CD4-positive, alpha-beta memory T cell (primary cell): Measurements from ENCODE around the gene ACTR3. TPM values are rescaled to one million over a fixed set of nuclear protein-coding genes. Genes with fewer than 3 reads are reported as not detected.

ENCODE experiments used
- CTCF ChIA-PET: fragments of 350-600 bp; sonication (Branson Sonifier 250); formaldehyde crosslinking; loops from one replicate; lab custom pipeline; 2021; ENCODE audit warnings: inconsistent platforms; ENCODE audit not compliant: partially characterized antibody; lab: Charles Lee
- POLR2A ChIA-PET: fragments of 350-600 bp; sonication (Branson Sonifier 250); formaldehyde crosslinking; loops from one replicate; lab custom pipeline; 2021; ENCODE audit not compliant: partially characterized antibody; lab: Charles Lee
- DNase-seq, 5 donors: peaks; one replicate each; pipeline versions ENCODE4 v3.0.0 to v3.0.0-alpha.2; 2020 to 2022; ENCODE audit warnings: mixed read lengths in 1 of 5
- H3K27ac ChIP-seq: one replicate; pipeline ENCODE4 v1.7.0; 2013; ENCODE audit warnings: low read depth, low read length
- H3K27me3 ChIP-seq: 2 replicates; pipeline ENCODE4 v1.7.0; 2013; ENCODE audit warnings: mild to moderate bottlenecking, low read length, moderate library complexity; ENCODE audit not compliant: insufficient read depth
- H3K36me3 ChIP-seq: 2 replicates; pipeline ENCODE4 v1.7.0; 2013; ENCODE audit warnings: mild to moderate bottlenecking, low read length, moderate library complexity; ENCODE audit not compliant: insufficient read depth
- H3K4me1 ChIP-seq: 2 replicates; pipeline ENCODE4 v1.7.0; 2013; ENCODE audit warnings: mild to moderate bottlenecking, low read length, moderate library complexity; ENCODE audit not compliant: insufficient read depth
- H3K4me3 ChIP-seq, 2 donors: one replicate each; pipeline ENCODE4 v1.7.0; 2013; ENCODE audit warnings: low read length in 2 of 2, mild to moderate bottlenecking in 1 of 2
- H3K9me3 ChIP-seq, 2 donors: one replicate each; pipeline ENCODE4 v1.7.0; 2013; ENCODE audit warnings: low read length in 2 of 2, control low read depth in 1 of 2; ENCODE audit not compliant: control insufficient read depth in 1 of 2
- H3K27ac Mint-ChIP-seq, 7 donors: one replicate each; pipeline ENCODE4 v1.8.0; 2020 to 2021; ENCODE audit warnings: mixed read lengths in 7 of 7, mild to moderate bottlenecking in 6 of 7, inconsistent platforms in 3 of 7, moderate library complexity in 3 of 7
- H3K27me3 Mint-ChIP-seq, 2 donors: one replicate each; pipeline ENCODE4 v1.8.0; 2020 to 2021; ENCODE audit warnings: mixed read lengths in 2 of 2
- H3K36me3 Mint-ChIP-seq, 2 donors: one replicate each; pipeline ENCODE4 v1.8.0; 2020 to 2021; ENCODE audit warnings: mixed read lengths in 2 of 2, inconsistent platforms in 1 of 2, mild to moderate bottlenecking in 1 of 2
- H3K4me1 Mint-ChIP-seq, 4 donors: one replicate each; pipeline ENCODE4 v1.8.0; 2020 to 2021; ENCODE audit warnings: mixed read lengths in 4 of 4, mild to moderate bottlenecking in 1 of 4
- H3K4me3 Mint-ChIP-seq, 8 donors: one replicate each; pipeline ENCODE4 v1.8.0; 2020 to 2021; ENCODE audit warnings: mixed read lengths in 8 of 8, mild to moderate bottlenecking in 7 of 8, moderate library complexity in 6 of 8, inconsistent platforms in 3 of 8
- H3K9me3 Mint-ChIP-seq, 8 donors: one replicate each; pipeline ENCODE4 v1.8.0; 2020 to 2021; ENCODE audit warnings: mixed read lengths in 8 of 8, mild to moderate bottlenecking in 5 of 8, inconsistent platforms in 3 of 8, moderate library complexity in 1 of 8
- intact Hi-C: fragments of 100-400 bp; cut with micrococcal nuclease; formaldehyde crosslinking; loops from one replicate; pipeline ENCODE4 v1.15.1; 2023
- polyA plus RNA-seq, 2 donors: library from polyadenylated mRNA; unstranded; fragments of 300-500 nt; fragmentation: Illumina TruSeq; gene quantifications; one replicate each; pipeline ENCODE4 v1.2.3, GENCODE V29; 2021
- total RNA-seq, 2 experiments: library from RNA; stranded (reverse); gene quantifications; one replicate each; pipeline ENCODE4 v1.2.3, GENCODE V29; 2021

Gene ACTR3
- total and polyA plus RNA-seq, 4 experiments from 2014 or later: 247 to 567 (median 396) TPM

DNA sequence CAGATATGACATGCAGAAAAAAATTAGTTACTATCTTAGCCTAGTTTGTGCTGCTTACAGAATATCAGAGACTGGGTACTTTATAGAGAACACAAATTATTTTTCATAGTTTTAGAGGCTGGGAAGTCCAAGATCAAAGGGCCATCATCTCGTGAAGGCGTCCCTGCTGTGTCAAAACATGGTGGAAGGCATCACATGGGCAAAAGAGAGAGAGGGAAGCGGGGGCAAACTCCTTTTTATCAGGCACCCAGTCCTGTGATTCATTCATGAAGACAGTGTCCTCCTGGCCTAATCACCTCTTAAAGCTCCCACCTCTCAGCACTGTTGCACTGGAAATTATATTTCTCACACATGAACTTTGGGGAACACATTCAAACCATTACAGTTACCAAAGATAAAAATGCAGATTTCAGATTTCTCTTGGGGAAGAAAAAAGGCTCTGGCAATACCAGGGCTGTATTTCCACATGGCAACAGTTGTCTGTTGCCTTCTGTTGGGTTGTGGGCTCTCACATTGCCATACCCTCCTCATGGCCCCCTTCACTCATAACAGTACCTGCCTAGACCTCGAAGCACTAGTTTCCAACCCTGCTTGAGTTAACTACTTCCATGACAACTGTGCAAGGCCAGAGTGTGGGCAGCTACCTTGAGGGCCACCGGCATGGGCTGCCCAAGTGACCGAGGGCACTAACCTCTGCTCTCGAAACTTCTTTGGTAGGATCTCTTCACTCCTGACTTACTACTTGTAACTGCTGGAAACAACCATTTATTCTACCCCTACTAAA is 2.7 kb upstream of the ACTR3 start:
- Histone ChIP-seq H3K27me3 (no peaks in the 10 kb centered on the region), H3K4me1 (peaks cover 51% of the 10 kb centered on the region), H3K36me3 (no peaks in the 10 kb centered on the region), H3K9me3 (no peaks in the 10 kb centered on the region), H3K4me3 (peak overlapping the region in 1 of 2 donors; percentile 12), H3K27ac (peak overlapping the region; percentile 25)
- no peak for DNase-seq
- ChIA-PET CTCF (interaction anchor here (1.0 kb wide), 1 partner anchor 9 kb away, joined by 7 read pairs; no protein-coding TSS in a partner anchor), POLR2A (interaction anchor here (0.8 to 1.7 kb wide), 8 partner anchors 9 to 131 kb away, joined by 3 to 10 read pairs (median 4); partner anchors contain the start of gene SLC35F5)
- no peaks in the 10 kb centered on the region for H3K9me3 Mint-ChIP-seq
- peak overlapping the region; percentile 41 to 97 (median 70) for H3K4me3 Mint-ChIP-seq
- peaks cover 39 to 64% (median 50%) of the 10 kb centered on the region in 4 donors for H3K4me1 Mint-ChIP-seq
- peaks cover 8 to 20% of the 10 kb centered on the region in 2 donors for H3K36me3 Mint-ChIP-seq
- H3K27ac Mint-ChIP-seq: peak overlapping the region; percentile 69 to 91 (median 84)
- H3K27me3 Mint-ChIP-seq: no peaks in the 10 kb centered on the region
- intact Hi-C loops: no loop called here

DNA sequence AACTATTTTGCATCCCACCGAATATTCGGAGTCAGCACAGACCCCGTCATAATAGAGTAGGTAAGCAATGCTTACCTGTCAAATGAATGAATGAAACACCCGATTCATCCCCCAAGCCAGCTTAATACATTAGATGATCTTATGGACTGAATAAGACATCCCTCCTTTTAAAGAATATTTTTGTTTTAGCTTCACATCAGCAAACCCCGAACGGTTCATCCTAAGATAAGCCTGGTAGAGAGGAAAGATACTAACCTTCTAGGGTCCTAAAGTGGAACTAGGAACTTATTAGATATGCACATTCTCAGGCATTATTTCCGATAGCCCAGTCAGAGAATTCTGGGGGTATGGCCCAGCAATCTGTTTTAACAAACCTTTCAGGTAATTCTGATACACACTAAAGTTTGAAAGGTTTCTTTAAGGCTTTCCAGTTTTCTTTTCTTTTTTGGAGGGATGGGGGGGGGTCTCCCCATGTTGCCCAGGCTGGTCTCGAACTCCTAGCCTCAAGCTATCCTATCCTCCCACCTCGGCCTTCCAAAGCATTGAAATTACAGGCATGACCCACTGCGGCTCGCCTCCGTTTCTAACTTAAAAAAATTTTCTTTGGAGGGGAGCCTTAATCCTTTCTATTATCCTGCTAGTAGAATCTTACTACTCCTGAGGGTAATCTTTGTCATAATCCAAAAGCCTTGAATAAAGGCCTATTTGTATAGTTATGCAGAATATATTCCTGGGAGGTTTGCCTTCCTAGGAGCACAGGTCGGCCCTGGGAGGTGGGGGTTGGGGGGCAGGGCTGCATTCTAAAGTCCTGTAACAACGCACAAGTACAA is 1.0 kb upstream of the ACTR3 start:
- peak overlapping the region; percentile 96 to 100 (median 98) for H3K4me3 Mint-ChIP-seq
- CTCF ChIA-PET: interaction anchor here (1.2 kb wide), 1 partner anchor 498 kb away, joined by 3 read pairs; no protein-coding TSS in a partner anchor
- H3K4me1 ChIP-seq: peaks cover 67% of the 10 kb centered on the region

DNA sequence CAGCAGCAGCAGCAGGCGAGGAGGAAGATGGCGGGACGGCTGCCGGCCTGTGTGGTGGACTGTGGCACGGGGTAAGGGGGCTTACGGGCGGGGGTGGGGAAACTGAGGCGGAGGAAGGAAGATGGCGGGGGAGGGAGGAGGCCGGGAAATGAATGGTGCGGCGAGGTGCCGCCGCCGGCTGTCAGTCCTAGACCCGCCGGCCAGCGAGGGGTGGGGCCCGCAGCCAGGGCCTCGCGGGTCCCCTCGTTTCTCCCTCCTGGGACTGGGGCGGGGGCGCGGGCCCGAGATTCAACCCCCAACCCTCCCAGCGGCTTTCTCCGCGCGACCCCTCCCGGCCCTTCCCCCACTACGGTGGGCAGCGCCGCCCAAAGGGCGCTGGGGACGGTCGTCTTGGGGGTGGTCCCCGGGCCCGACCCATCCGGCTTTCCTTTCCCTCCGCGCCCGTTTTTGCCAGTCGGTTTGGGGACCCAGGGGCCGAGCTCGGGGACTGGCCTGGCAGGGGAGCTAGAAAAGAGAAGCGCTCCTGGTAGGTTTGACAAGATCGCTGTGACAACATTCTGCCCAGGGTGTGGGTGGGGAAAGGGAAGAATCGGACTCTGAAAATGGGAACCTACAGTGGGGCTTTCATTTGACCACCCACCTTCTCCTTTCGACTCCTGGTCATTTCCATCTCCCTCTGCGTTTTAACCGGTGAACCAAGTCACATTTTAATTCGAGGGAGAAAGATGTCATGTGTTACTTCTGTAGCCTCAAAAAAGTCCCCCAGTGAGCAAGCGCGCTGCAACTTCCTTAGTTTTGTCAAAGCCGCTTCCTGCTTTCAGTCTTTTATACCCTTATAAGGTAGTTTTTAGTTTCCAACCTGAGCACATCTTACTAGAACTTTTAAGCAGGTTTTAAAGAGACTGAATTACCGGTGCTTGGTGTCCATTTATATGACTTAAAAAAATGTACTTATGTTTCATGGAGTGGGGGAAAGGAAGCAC is 655 bp downstream of the ACTR3 start:
- Histone ChIP-seq H3K27me3 (no peaks in the 10 kb centered on the region), H3K36me3 (no peaks in the 10 kb centered on the region), H3K4me3 (peak overlapping the region; percentile 80 to 93), H3K9me3 (no peaks in the 10 kb centered on the region), H3K4me1 (peaks cover 78% of the 10 kb centered on the region), H3K27ac (peak overlapping the region; percentile 93)
- Mint-ChIP-seq H3K4me3 (peak overlapping the region; percentile 97 to 100 (median 99)), H3K4me1 (peaks cover 68 to 89% (median 75%) of the 10 kb centered on the region in 4 donors), H3K27ac (peak overlapping the region; percentile 89 to 100 (median 98)), H3K36me3 (peaks cover 20 to 43% of the 10 kb centered on the region in 2 donors), H3K27me3 (no peaks in the 10 kb centered on the region), H3K9me3 (no peaks in the 10 kb centered on the region)
- POLR2A ChIA-PET: interaction anchor here (0.6 to 2.0 kb wide), 7 partner anchors 12 to 714 kb away, joined by 3 to 16 read pairs (median 4); partner anchors contain the start of gene SLC35F5
- intact Hi-C loops: loop anchor here (2.0 to 5.0 kb wide), 4 partner anchors 20 to 1836 kb away; partner anchors contain the start of gene TMEM87B
- CTCF ChIA-PET: interaction anchor here (1.0 kb wide), 1 partner anchor 39 kb away, joined by 3 read pairs; no protein-coding TSS in a partner anchor
- DNase-seq: peak; percentile 78 to 90 (median 81)

More for the DNA sequence above, 1.0 kb upstream of the ACTR3 start:
- POLR2A ChIA-PET: interaction anchor here (0.7 to 2.0 kb wide), 10 partner anchors 11 to 132 kb away, joined by 3 to 16 read pairs (median 4); partner anchors contain the start of gene SLC35F5
- Mint-ChIP-seq H3K4me1 (peaks cover 55 to 80% (median 65%) of the 10 kb centered on the region in 4 donors), H3K27me3 (no peaks in the 10 kb centered on the region), H3K27ac (peak overlapping the region; percentile 89 to 98 (median 96)), H3K9me3 (no peaks in the 10 kb centered on the region), H3K36me3 (peaks cover 13 to 29% of the 10 kb centered on the region in 2 donors)
- H3K27me3 ChIP-seq: no peaks in the 10 kb centered on the region
- H3K4me3 ChIP-seq: peak overlapping the region; percentile 54 to 80
- H3K36me3 ChIP-seq: no peaks in the 10 kb centered on the region
- peak overlapping the region; percentile 93 for H3K27ac ChIP-seq
- H3K9me3 ChIP-seq: no peaks in the 10 kb centered on the region
- intact Hi-C loops: loop anchor here (1.0 kb wide), 2 partner anchors 13 to 133 kb away; partner anchors contain the start of gene SLC35F5
- DNase-seq: no peak

DNA sequence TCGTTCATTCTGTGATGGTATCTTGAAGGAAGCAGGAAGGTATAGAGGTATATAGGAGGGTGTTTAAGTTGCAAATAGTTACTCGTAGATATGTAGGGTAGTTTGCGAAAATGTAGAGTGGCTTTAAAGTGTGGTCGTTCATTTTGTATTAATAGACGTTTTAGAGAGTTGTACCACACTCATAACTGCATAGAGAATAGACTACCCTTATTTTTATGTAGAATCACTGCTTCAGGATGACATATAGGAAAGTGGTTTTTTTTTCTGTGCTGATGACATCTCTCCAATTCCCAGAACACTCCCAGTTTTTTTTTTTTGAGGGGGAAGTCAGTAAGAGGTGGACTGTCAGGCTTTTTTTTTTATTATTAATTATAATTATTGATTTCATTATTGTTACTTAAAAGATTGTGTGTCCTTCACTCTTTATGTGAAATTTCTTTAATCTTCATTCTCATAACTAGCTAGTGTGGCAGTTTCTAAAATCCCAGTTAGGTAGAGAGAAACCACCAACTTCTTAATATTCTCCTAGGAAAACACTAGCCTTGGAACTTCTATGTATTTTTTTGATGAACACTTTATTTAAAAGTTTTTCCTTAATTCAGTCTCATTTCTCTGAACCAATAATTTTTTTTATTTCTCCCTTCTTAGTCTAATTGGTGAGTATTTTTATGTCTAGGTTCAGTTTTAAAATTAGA is 1.5 kb downstream of the ACTR3 start:
- peaks cover 79% of the 10 kb centered on the region for H3K4me1 ChIP-seq
- peak overlapping the region; percentile 96 to 100 (median 98) for H3K4me3 Mint-ChIP-seq
- no peaks in the 10 kb centered on the region for H3K36me3 ChIP-seq
- peak overlapping the region; percentile 80 to 93 for H3K4me3 ChIP-seq
- H3K27ac ChIP-seq: peak overlapping the region; percentile 93
- ChIA-PET CTCF (no interaction called here), POLR2A (no interaction called here)
- no peak for DNase-seq
- peaks cover 73 to 92% (median 79%) of the 10 kb centered on the region in 4 donors for H3K4me1 Mint-ChIP-seq
- no peaks in the 10 kb centered on the region for H3K27me3 Mint-ChIP-seq
- no peaks in the 10 kb centered on the region for H3K27me3 ChIP-seq
- peaks cover 20 to 50% of the 10 kb centered on the region in 2 donors for H3K36me3 Mint-ChIP-seq
- intact Hi-C loops: loop anchor here (2.0 to 5.0 kb wide), 4 partner anchors 19 to 1837 kb away; partner anchors contain the start of gene TMEM87B
- no peaks in the 10 kb centered on the region for H3K9me3 ChIP-seq
- H3K9me3 Mint-ChIP-seq: no peaks in the 10 kb centered on the region
- peak overlapping the region; percentile 89 to 100 (median 98) for H3K27ac Mint-ChIP-seq

DNA sequence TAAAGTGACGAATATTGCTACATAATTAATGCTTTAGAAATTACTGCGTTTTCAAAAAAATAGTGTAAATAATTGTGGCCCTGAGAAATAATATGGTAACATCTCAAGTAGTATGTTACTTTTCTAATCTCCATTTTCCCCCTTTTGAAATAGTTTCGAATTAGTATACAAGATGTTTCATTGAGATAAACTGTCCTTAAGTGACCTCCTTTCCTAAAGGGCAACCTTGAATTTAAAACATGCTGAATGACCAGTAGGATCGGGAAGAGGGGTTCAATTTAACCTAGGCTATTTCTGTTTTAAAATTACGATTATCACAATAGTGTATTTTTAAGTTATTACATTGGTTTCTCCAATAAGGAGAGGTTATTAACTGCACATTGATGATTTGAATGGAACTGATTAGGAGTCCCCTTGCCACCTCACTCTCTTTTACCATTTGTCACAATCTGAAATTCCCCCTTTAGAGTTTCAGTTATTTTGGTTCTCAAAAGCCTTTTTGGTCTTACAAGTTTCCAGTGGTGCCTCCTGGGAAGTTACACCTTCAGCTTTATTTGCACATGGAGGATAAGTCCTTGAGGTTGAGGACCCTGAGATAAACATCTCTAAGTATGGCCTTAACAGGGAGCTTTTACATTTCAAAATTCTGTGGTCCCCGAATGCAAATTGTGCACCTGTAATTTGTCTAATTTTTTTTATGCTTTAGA is 2.3 kb downstream of the ACTR3 start:
- Mint-ChIP-seq H3K4me1 (peaks cover 71 to 92% (median 79%) of the 10 kb centered on the region in 4 donors), H3K36me3 (peaks cover 20 to 50% of the 10 kb centered on the region in 2 donors), H3K4me3 (peak overlapping the region; percentile 72 to 100 (median 84)), H3K27ac (peak overlapping the region; percentile 23 to 95 (median 79)), H3K9me3 (no peaks in the 10 kb centered on the region), H3K27me3 (no peaks in the 10 kb centered on the region)
- peaks cover 79% of the 10 kb centered on the region for H3K4me1 ChIP-seq
- no peak for DNase-seq
- H3K4me3 ChIP-seq: peak overlapping the region; percentile 7 to 80
- H3K9me3 ChIP-seq: no peaks in the 10 kb centered on the region
- H3K27me3 ChIP-seq: no peaks in the 10 kb centered on the region
- intact Hi-C loops: loop anchor here (5.0 kb wide), 2 partner anchors 35 to 60 kb away; no protein-coding TSS in a partner anchor
- CTCF ChIA-PET: no interaction called here
- POLR2A ChIA-PET: interaction anchor here (1.1 kb wide), 1 partner anchor 9 kb away, joined by 3 read pairs; no protein-coding TSS in a partner anchor
- H3K27ac ChIP-seq: peak overlapping the region; percentile 93
- no peaks in the 10 kb centered on the region for H3K36me3 ChIP-seq
